Stimulated activated CD4-positive, alpha-beta T cell treated with anti-CD3 and anti-CD28 coated beads, Interleukin-2, amount 100 ng/mL, for 4 hours (primary cell): ENCODE data around the gene ARVCF.

ENCODE experiments used
- DNase-seq: peaks from one replicate; pipeline ENCODE4 v3.0.0-alpha.2; 2020; ENCODE audit warnings: low read depth

ARVCF gene

GRCh38 chr22:19972652-19973550 lies 43.7 kb downstream of the ARVCF start:
- no peak for DNase-seq

- DNase-seq, result no peak
Observed at GRCh38 chr22:19972251-19972650, 44.4 kb downstream of the ARVCF start.

GRCh38 chr22:19971276-19972124 lies 45.1 kb downstream of the ARVCF start:
- DNase-seq, result no peak

- DNase-seq, result peak; percentile 63
Observed at GRCh38 chr22:19970479-19971275, 45.9 kb downstream of the ARVCF start.

GRCh38 chr22:19970031-19970478 lies 46.6 kb downstream of the ARVCF start:
- no peak for DNase-seq

GRCh38 chr22:19969141-19969928 lies 47.3 kb downstream of the ARVCF start:
- DNase-seq, result no peak

GRCh38 chr22:19968450-19968891 lies 48.2 kb downstream of the ARVCF start:
- DNase-seq, result no peak

- DNase-seq, result no peak
Observed at GRCh38 chr22:19967850-19968449, 48.7 kb downstream of the ARVCF start.

GRCh38 chr22:19966908-19967750 lies 49.5 kb downstream of the ARVCF start:
- DNase-seq, result no peak

GRCh38 chr22:19965771-19966709 lies 50.6 kb downstream of the ARVCF start:
- no peak for DNase-seq

- DNase-seq, result no peak
Observed at GRCh38 chr22:19964701-19965386, 51.8 kb downstream of the ARVCF start.

GRCh38 chr22:19963863-19964642 lies 52.6 kb downstream of the ARVCF start:
- no peak for DNase-seq

- DNase-seq, result no peak
Observed at GRCh38 chr22:19962909-19963806, 53.5 kb downstream of the ARVCF start.

GRCh38 chr22:19962246-19962908 lies 54.2 kb downstream of the ARVCF start:
- DNase-seq, result peak; percentile 10

GRCh38 chr22:19961868-19962245 lies 54.8 kb downstream of the ARVCF start:
- no peak for DNase-seq

- DNase-seq, result no peak
Observed at GRCh38 chr22:19961201-19961580, 55.4 kb downstream of the ARVCF start.
